Heart right ventricle (tissue), 16 donors: ENCODE data around the gene IL15RA. TPM values are rescaled to one million over a fixed set of nuclear protein-coding genes. Genes with fewer than 3 reads are reported as not detected.

Experiments used
- ATAC-seq, 8 donors: fragments of 200-7000 bp; cut with Tn5 transposase; one replicate each; pipeline ENCODE4 v1.9.1; 2020; ENCODE audit warnings: mild to moderate bottlenecking in 8 of 8, moderate library complexity in 8 of 8, moderate number of reproducible peaks in 1 of 8
- DNase-seq, 2 donors: peaks; one replicate each; pipeline ENCODE4 v3.0.0-alpha.2; 2020
- H3K27ac ChIP-seq, 10 donors: fragments of 200-600 bp; sonication (generic) in 2 of 10; one replicate each; pipeline versions ENCODE4 v1.5.0 to v1.8.0; 2020 to 2022; ENCODE audit warnings: mild to moderate bottlenecking in 3 of 10
- H3K27me3 ChIP-seq, 7 donors: fragments of 200-600 bp; one replicate each; pipeline ENCODE4 v1.8.0; 2021 to 2022; ENCODE audit warnings: mild to moderate bottlenecking in 2 of 7
- H3K36me3 ChIP-seq, 9 donors: fragments of 200-600 bp; sonication (generic) in 1 of 9; one replicate each; pipeline versions ENCODE4 v1.5.0 to v1.8.0; 2020 to 2022; ENCODE audit warnings: mild to moderate bottlenecking in 2 of 9
- H3K4me1 ChIP-seq, 9 donors: fragments of 200-600 bp; sonication (generic) in 1 of 9; one replicate each; pipeline versions ENCODE4 v1.5.0 to v1.8.0; 2020 to 2022; ENCODE audit warnings: mild to moderate bottlenecking in 4 of 9
- H3K4me3 ChIP-seq, 10 donors: fragments of 200-600 bp; sonication (generic) in 2 of 10; one replicate each; pipeline versions ENCODE4 v1.5.0 to v1.8.0; 2020 to 2022; ENCODE audit warnings: mild to moderate bottlenecking in 7 of 10, moderate library complexity in 2 of 10
- H3K9me3 ChIP-seq, 11 donors: fragments of 200-600 bp in 10 of 11; sonication (generic) in 2 of 11; one replicate each; pipeline versions ENCODE4 v1.5.0 to v1.8.0; 2013 to 2022; ENCODE audit warnings: mild to moderate bottlenecking in 2 of 11, control low read depth in 1 of 11, moderate library complexity in 1 of 11
- CTCF ChIP-seq, 9 donors: fragments of 200-600 bp; sonication (generic) in 2 of 9; IDR thresholded peaks; one replicate each; pipeline versions ENCODE4 v1.5.0 to v1.8.0; 2021 to 2022; ENCODE audit warnings: antibody characterized with exemption in 9 of 9, mild to moderate bottlenecking in 5 of 9, moderate library complexity in 1 of 9
- WGBS, 2 donors: extraction: QIAGEN DNeasy Blood & Tissue Kit; methylation state at CpG; one replicate each; pipeline ENCODE4 v1.1.7; 2013; ENCODE audit warnings: inconsistent platforms in 1 of 2; 5-methylcytosine and 5-hydroxymethylcytosine counted together
- intact Hi-C, 10 donors: fragments of 100-400 bp; cut with DNase I; formaldehyde crosslinking; loops; one replicate each; pipeline versions ENCODE4 v1.11.1 to v1.14.2; 2022
- polyA plus RNA-seq, 2 donors: library from polyadenylated mRNA; stranded (reverse); fragments of 200-250 nt; gene quantifications; one replicate each; pipeline ENCODE4 v1.2.3, GENCODE V29; 2013
- total RNA-seq, 10 donors: library from RNA; stranded (reverse); fragmentation: NEBNext Ultra II Directional in 3 of 10; extraction: Animal tissue kit (Norgen Biotek cat#: 25700) in 3 of 10; gene quantifications; one replicate each; pipeline versions ENCODE4 v1.2.1 to v1.2.4, GENCODE V29; 2021 to 2023
- donor health status: Arrhythmogenic right ventricular cardiomyopathy.
- donor health status: ischemic (EF 13 %, LVEDD 7.1; RV severe dilation, severe dysfunction).
- donor health status: healthy with polysubstance abuse.
- donor health status: DM: no; HTN: yes; CAD: no.
- donor health status: DM: no; HTN: no; CAD: no.
- donor health status: ischemic (EF 25% LVEDD 6.9; RV normal size, moderate dysfunction).
- donor health status: ischemic (EF 25% LVEDD 5.7; RV mildly dilated, moderate dysfunction).
- donor health status: healthy.
- donor health status: DM: yes; HTN: yes; CAD: no.
- donor health status: Ischemic cardiomyopathy.
- donor health status: ischemic (EF 35%, LVEDD 5.7; RV mildly dilated, moderate dysfunction).
- donor health status: nonischemic (EF 11% LVEDD 7.7; RV severe dilation, severe dysfunction).
- donor health status: DM: yes; HTN: yes; CAD: no.
- donor health status: PGD.
- donor health status: ischemic (EF 29% LVEDD 5.4; RV normal size, mild dysfunction).
- donor health status: nonischemic (EF 23%, LVEDD 6.1; RV moderate dilation, normal function).

The IL15RA gene
- total and polyA plus RNA-seq, 12 donors, result 3.5 to 21.0 (median 5.8) TPM

- Histone ChIP-seq H3K36me3 (no peaks in the 10 kb centered on the region), H3K9me3 (peaks cover 0 to 6% (median 0%) of the 10 kb centered on the region in 11 donors), H3K4me1 (peaks cover 0 to 29% (median 0%) of the 10 kb centered on the region in 9 donors), H3K27me3 (no peaks in the 10 kb centered on the region), H3K4me3 (no peak overlapping the region), H3K27ac (no peak overlapping the region)
- intact Hi-C loops, result loop anchor here in 9 of 10 donors (2.0 to 10.0 kb wide), 7 partner anchors 35 to 392 kb away; partner anchors contain the start of genes RBM17 (in 4 of the 9) and IL15RA (in 1 of the 9)
- no peak for TF ChIP-seq CTCF (IDR thresholded peaks at IDR 0.05)
- WGBS, 2 donors, result 88 to 91% methylated on average over 15 of the region's 15 CpGs
- DNase-seq (no peak), ATAC-seq (no peak)
These were observed 35.0 kb upstream of the IL15RA start for GRCh38 chr10:6012121-6012905.

- H3K9me3 ChIP-seq, result peaks cover 0 to 11% (median 0%) of the 10 kb centered on the region in 11 donors
- no peak overlapping the region for H3K27ac ChIP-seq
- H3K4me3 ChIP-seq, result no peak overlapping the region
- WGBS, 2 donors, result 89 to 94% methylated on average over 8 of the region's 8 CpGs
- intact Hi-C loops, result loop anchor here in 9 of 10 donors (5.0 to 10.0 kb wide), 6 partner anchors 34 to 393 kb away; partner anchors contain the start of genes RBM17 (in 4 of the 9) and IL15RA (in 1 of the 9)
- H3K27me3 ChIP-seq, result no peaks in the 10 kb centered on the region
- no peak for ATAC-seq
- H3K36me3 ChIP-seq, result no peaks in the 10 kb centered on the region
- no peak for DNase-seq
- TF ChIP-seq CTCF (IDR thresholded peaks at IDR 0.05), result no peak
- peaks cover 0 to 29% (median 0%) of the 10 kb centered on the region in 9 donors for H3K4me1 ChIP-seq
These were observed 34.2 kb upstream of the IL15RA start for GRCh38 chr10:6011558-6011957.

- H3K4me1 ChIP-seq, result peaks cover 0 to 29% (median 0%) of the 10 kb centered on the region in 9 donors
- intact Hi-C loops, result loop anchor here in 9 of 10 donors (5.0 to 10.0 kb wide), 6 partner anchors 33 to 394 kb away; partner anchors contain the start of genes RBM17 (in 4 of the 9) and IL15RA (in 1 of the 9)
- 88 to 93% methylated on average over 3 of the region's 3 CpGs for WGBS, 2 donors
- H3K27ac ChIP-seq, result no peak overlapping the region
- ATAC-seq (no peak), DNase-seq (no peak)
- no peaks in the 10 kb centered on the region for H3K27me3 ChIP-seq
- no peaks in the 10 kb centered on the region for H3K36me3 ChIP-seq
- no peak overlapping the region for H3K4me3 ChIP-seq
- TF ChIP-seq CTCF (IDR thresholded peaks at IDR 0.05), result no peak
- H3K9me3 ChIP-seq, result peaks cover 0 to 11% (median 0%) of the 10 kb centered on the region in 11 donors
These were observed 33.2 kb upstream of the IL15RA start for GRCh38 chr10:6010569-6010968.

GRCh38 chr10:6009961-6010360 lies 32.6 kb upstream of the IL15RA start:
- H3K27ac ChIP-seq, result peak overlapping the region in 2 of 10 donors; percentile 16 to 77
- no peak overlapping the region for H3K4me3 ChIP-seq
- no peak for DNase-seq
- WGBS, 2 donors, result 90 to 93% methylated on average over 4 of the region's 4 CpGs
- H3K9me3 ChIP-seq, result peaks cover 0 to 11% (median 0%) of the 10 kb centered on the region in 11 donors
- H3K27me3 ChIP-seq, result no peaks in the 10 kb centered on the region
- no peak for TF ChIP-seq CTCF (IDR thresholded peaks at IDR 0.05)
- no peaks in the 10 kb centered on the region for H3K36me3 ChIP-seq
- H3K4me1 ChIP-seq, result peaks cover 0 to 29% (median 0%) of the 10 kb centered on the region in 9 donors
- ATAC-seq, result no peak
- intact Hi-C loops, result loop anchor here in 9 of 10 donors (5.0 to 10.0 kb wide), 6 partner anchors 33 to 395 kb away; partner anchors contain the start of genes RBM17 (in 4 of the 9) and IL15RA (in 1 of the 9)
